Activated CD8-positive, alpha-beta memory T cell treated with anti-CD3 and anti-CD28 coated beads for 36 hours (primary cell): Measurements from ENCODE around the gene SPATC1L. TPM values are rescaled to one million over a fixed set of nuclear protein-coding genes. Genes with fewer than 3 reads are reported as not detected.

Experiments used
- CTCF ChIA-PET: fragments of 350-600 bp; sonication (Branson Sonifier 250); formaldehyde crosslinking; loops from one replicate; lab custom pipeline; 2021; ENCODE audit warnings: antibody characterized with exemption; lab: Charles Lee
- POLR2A ChIA-PET: fragments of 350-600 bp; sonication (Branson Sonifier 250); formaldehyde crosslinking; loops from one replicate; lab custom pipeline; 2021; ENCODE audit warnings: antibody characterized with exemption; lab: Charles Lee
- total RNA-seq, 2 experiments: library from RNA; stranded (reverse); gene quantifications; one replicate each; pipeline ENCODE4 v1.2.3, GENCODE V29; 2021

SPATC1L gene
- total RNA-seq, 2 experiments from 2014 or later: 5.0 to 5.9 TPM

DNA sequence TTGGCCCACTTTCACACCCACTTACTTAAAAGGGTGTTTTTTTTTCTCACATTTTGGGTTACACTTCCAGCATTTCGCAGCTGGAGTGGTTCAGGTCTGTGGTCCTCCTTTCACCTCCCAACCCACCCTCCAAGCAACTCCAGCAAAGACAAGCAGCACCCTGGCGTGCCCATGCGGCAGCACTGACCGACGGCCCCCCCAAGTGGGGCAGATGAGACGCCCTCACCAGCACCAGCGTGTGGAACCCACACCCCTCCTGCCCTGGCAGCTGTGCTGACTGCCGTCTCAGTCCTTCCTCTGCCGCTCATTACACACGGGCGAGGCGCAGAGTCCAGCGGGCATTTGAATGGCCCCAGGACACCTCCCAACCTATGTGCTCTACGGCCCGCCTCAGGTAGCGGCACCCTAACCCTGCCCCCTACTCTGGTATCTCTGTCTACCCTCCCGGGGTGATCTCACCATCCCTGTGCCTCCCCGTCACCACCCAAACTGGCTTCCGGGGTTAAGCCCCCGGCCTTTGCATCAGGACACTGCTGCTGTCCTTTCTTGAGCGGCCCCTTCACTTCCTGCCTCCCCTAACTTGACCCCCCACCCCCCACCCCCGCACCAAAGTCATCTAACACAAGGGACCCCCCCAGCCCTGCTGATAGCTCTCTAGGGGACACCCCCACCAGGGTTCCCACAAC is 33.4 kb upstream of the SPATC1L start:
- ChIA-PET POLR2A (no interaction called here), CTCF (interaction anchor here (0.7 kb wide), 1 partner anchor 19 kb away, joined by 3 read pairs; no protein-coding TSS in a partner anchor)

DNA sequence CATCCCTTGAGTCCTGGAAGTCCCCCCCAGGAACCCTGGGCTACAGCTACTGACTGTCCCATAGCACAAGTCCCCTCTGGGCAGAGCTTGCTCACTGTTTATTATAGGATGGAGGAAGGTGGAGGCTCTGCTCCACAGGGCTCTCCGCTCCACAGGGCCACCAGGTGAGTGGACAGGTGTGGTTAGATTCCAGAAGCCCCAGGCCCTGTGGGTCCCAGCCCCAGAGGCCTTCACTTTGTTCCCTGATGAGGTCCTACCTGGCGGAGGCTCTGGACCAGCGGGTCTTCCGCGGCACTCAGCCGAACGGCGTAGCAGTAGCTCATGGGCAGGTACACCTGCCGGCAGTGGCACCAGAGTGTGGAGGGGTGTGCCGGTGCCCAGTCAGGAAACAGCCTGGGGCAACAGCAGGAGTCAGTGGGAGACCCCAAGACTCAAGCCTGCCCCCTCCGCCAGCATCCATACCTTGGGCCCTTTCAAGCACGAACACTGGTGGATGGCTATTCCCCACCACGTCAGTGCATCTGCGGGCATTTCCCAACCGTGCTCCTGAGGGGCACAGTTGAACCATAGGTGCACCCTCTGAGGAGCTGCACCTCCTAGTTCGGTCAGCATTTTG is 32.0 kb upstream of the SPATC1L start:
- ChIA-PET CTCF (interaction anchor here (0.7 kb wide), 1 partner anchor 72 kb away, joined by 3 read pairs; no protein-coding TSS in a partner anchor), POLR2A (no interaction called here)

GRCh38 chr21:46215436-46216131 is 31.3 kb upstream of the SPATC1L start:
- CTCF ChIA-PET: interaction anchor here (1.1 kb wide), 1 partner anchor 28 kb away, joined by 3 read pairs; no protein-coding TSS in a partner anchor
- POLR2A ChIA-PET: no interaction called here

DNA sequence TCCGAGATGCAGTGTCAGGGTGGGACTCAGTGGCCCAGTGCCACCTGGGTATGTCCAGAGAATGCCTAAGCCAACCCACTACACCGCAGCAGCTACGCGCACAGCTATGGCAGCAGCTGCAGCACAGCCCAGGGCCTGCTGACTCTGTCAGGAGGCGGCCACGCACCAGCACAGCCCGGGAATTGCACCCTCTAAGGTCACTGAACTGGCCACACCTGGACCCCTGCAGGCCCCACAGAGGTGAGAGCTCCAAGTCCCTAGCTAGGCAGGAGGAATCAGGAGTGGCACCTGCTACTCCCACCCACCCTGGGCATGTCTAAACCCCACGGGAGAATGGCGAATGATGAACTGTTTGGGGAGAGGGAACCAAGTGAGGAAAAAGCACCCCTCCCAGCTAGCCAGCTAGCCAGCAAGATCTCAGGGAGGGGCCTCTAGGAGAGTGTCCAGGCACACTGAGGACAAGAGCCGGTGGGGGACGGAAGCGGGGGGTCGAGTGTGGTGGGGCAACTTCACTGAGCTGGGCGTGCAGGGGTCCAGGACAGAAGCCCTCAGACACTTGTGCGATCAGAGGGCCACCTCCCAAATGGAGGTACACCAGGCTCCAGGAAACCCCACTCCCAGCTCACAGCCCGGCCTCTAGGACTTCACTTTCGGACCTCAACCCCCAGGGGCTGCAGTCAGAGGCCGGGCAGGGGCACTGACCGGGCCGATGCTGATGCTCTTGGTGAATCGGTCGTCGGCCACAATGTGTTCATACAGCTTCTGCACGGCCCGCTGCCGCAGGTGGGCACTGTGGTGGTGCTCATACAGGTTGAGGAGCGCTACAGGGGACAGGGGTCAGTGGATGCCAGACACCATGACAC is 30.4 kb upstream of the SPATC1L start:
- ChIA-PET CTCF (interaction anchor here (1.1 kb wide), 1 partner anchor 29 kb away, joined by 3 read pairs; no protein-coding TSS in a partner anchor), POLR2A (interaction anchor here (0.5 kb wide), 1 partner anchor 38 kb away, joined by 4 read pairs; no protein-coding TSS in a partner anchor)

DNA sequence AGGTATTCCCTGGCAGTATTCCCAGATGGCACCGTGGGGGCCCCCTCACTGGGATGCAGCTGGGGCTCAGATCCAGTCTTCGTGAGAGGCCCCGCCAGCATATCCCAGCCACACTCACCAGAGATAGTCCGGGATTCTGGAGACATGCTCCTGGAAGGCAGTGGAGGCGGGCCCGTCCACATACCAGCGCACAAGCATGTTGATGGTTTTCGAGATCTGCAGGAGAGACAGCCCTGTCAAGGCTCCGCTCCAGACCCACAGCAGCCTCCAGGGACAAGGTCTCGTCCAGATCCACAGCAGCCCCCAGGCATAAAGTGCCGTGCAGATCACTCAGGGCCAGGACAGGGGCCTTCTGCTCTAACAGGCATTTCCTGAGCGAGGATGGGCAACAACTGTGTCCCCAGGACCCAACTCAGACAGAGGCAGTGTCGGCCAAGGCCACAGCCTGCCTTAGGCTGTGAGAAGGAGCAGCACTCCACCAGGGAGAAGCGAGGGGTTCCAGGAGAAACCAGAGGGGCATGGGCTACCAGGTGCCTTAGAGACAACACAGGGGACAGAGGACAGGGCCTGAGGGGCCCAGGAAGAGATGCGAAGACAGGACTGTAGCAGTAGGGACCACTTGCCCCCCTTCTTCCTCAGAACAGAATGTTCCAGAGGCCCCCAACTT is 29.5 kb upstream of the SPATC1L start:
- CTCF ChIA-PET: no interaction called here
- POLR2A ChIA-PET: no interaction called here

DNA sequence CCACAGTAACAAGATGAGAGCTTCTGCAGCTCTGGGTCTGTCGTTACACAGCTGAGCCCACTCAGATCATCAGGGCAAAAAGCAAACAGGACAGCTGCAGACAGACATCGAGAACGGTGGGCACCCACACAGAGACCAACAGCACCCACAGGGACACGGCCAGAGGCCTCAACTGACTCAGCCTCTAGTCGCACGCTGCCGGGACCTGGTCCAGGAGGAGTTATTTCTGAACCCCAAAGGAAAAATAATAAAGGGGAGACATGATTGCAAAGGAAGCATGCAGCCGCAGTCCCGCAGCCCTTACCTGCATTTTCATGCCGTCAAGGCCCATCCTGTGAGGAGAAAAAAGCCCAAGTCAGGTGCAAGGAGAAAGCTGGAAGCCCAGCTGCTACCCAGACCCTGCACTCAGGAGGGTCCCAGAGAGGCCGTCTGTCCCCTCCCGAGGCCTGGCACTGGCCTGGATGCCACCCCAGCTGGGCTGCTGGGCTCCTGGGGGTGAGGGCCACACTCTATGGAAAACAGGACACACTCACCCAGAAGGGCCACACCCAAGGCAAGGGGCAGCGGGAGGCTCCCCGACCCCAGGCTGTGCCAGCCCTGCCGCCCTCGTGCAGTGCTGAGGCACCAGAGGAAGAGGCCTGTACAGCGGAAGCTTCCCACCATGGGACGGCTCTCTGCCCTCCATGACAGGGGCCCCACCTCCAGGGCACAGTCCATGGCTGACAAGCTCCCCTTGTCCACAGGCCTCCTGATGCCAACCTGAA is 28.6 kb upstream of the SPATC1L start:
- POLR2A ChIA-PET: no interaction called here
- CTCF ChIA-PET: no interaction called here

DNA sequence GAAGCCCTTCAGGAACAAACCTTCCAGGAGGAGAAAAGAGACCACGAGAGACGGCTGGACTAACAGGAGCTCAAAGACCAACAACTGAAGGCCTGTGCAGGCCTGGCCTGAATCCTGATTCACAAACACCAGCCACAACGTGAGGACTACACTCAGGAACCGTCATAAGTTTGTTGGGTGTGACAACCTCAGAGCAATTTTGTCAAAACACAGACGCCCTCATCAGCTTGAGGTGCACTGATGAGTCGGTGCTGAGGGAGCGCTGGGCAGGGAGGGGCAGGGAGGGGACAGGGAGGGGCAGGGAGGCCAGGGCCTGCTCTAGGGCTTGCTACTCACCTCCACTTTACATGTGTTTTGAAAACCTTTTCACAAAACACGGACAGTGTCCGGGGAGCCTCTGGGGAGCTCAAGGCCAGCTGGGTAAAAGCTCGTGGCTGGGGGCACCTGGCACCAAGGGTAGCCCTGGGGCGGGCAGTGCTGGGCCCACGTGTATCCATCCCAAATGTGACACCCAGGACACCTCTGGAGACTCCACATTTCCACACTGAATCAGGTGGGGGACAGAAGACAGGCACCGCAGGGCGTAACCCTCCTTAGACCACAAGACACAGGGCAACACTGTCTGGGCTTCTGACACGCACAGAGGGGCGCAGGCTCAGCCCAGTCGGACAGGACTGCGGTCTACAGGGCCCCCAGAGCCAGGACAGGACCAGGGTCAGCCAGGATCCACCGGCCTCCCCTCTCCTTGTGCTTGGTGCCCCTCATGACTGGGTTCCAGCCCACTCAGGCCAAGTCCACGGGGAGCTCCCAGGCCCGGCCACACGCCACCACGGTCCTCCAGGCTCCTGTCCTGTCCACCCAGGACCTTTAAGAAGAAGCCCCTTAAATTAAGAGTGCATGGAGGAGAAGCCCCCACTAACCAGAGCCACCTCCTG is 27.8 kb upstream of the SPATC1L start:
- POLR2A ChIA-PET: no interaction called here
- CTCF ChIA-PET: no interaction called here

DNA sequence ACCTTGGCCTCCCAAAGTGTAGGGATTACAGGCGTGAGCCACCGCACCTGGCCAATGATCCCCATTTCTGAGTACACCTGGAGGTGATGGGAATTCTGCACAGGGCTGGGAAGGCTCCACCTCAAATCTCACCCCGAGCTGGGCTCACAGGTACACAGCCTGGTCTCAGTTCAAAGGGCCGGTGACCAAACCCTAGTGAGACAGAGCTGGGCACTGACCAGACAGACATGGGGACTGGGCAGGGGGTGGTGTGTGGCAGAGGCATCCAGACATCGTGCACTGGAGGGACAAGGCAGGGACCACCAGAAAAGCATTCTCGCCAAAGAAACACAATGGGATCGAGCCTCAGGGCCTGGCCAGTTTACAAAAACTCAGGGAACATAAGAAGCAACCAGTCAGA is 27.1 kb upstream of the SPATC1L start:
- POLR2A ChIA-PET: no interaction called here
- CTCF ChIA-PET: no interaction called here

GRCh38 chr21:46210378-46211136 is 26.3 kb upstream of the SPATC1L start:
- POLR2A ChIA-PET: no interaction called here

GRCh38 chr21:46208761-46209721 is 24.8 kb upstream of the SPATC1L start:
- CTCF ChIA-PET: no interaction called here

More at GRCh38 chr21:46210378-46211136, 26.3 kb upstream of the SPATC1L start:
- CTCF ChIA-PET: no interaction called here

GRCh38 chr21:46207920-46208591 is 23.8 kb upstream of the SPATC1L start:
- ChIA-PET CTCF (no interaction called here), POLR2A (no interaction called here)

More at GRCh38 chr21:46208761-46209721, 24.8 kb upstream of the SPATC1L start:
- POLR2A ChIA-PET: no interaction called here

GRCh38 chr21:46207006-46207919 is 23.0 kb upstream of the SPATC1L start:
- ChIA-PET POLR2A (no interaction called here), CTCF (no interaction called here)

DNA sequence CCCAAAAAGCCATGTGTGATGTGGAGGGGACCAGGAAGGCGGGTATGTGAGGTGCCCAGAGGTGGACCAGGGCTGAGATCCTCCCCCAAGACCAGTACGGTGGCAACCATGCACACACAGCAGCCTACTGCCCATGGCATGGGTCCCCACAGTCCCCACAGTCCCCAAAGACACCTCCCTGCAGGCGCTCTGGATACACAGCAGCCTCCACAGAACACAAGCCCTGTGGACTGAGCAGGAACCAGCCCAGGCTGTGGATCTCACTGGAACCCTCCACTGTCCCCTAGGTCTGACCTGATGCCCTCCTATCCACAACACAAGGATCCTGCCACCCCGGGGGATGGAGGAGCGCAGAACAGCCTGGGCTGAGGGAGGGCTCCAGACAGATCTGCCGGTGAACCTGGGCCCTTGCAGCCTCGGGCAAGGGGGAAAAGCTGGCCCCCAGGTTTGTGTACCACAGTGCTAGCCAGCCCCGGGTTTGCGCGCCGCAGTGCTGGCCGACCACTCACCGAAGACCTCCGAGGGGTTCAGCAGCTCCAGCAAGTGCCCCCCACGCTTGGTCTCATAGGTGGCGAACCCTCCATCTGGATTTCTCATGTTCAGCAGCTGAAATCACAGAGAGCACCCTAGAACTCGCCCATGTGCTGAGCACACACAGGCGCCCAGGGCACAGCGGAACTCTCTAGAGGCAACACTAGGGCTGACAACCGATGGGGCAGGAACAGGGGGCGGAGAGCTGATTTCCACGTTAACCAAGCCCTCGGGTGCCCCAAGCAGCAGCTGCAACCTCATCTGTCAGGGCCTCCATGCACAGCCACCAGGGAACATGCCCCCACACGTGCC is 22.1 kb upstream of the SPATC1L start:
- ChIA-PET POLR2A (no interaction called here), CTCF (no interaction called here)
